ENCODE results near the gene SMARCD2. TPM values are rescaled to one million over a fixed set of nuclear protein-coding genes. Genes with fewer than 3 reads are reported as not detected.
A peak's percentile ranks its signal among the peaks of the same experiment; 100 is the strongest.

SMARCD2 gene
- total RNA-seq, 1 donor from 2014 or later: 116 TPM

DNA sequence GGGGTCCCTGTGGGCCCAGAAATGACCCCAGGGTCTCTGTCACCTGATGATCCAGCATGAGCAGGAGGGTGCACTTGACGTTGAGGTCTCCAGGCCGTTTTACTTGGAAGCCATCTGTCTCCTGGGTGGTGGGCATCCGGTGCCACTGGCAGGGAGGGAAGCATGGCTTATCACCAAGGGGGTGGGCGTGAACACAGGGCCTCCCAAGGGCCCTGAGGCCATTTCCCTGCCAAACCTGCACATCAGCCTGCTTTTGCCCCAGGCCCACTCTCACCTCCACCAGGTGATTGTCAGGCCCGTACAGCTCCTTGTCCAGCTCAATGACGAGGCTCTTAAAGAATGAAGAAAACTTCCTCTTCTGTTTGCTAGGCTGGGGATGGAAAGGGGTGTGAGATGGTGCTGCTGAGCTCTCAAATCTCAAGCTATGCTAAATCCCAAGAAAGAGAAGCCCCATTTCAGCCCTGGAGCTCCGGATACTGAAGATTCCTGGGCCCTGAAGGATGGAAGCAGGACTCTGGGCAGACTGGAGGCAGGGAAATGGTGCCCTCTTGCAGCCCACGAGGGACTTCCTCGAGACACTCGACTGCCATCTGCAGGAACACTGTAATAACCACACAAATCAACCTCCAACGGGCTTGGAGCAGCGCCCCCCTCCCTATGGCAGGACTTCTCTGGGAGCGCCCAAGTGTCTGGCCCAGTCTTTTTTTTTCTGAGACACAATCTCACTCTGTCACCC, 7.9 kb downstream of the SMARCD2 start:
- Mint-ChIP-seq H3K36me3 (ENCODE audit: low read depth) (peaks cover 58% of the 10 kb centered on the region), H3K4me1 (ENCODE audit: low read depth) (peaks cover 40% of the 10 kb centered on the region), H3K9me3 (no peaks in the 10 kb centered on the region), H3K4me3 (no peak overlapping the region), H3K27me3 (ENCODE audit: insufficient read depth) (no peaks in the 10 kb centered on the region), H3K27ac (peak overlapping the region; percentile 81)
- DNase-seq (ENCODE audit: low spot score): peak; percentile 54
- intact Hi-C loops (cut with micrococcal nuclease): loop anchor here (1.0 kb wide), 1 partner anchor 7 kb away; the partner anchor contains the start of genes FTSJ3 and PSMC5

DNA sequence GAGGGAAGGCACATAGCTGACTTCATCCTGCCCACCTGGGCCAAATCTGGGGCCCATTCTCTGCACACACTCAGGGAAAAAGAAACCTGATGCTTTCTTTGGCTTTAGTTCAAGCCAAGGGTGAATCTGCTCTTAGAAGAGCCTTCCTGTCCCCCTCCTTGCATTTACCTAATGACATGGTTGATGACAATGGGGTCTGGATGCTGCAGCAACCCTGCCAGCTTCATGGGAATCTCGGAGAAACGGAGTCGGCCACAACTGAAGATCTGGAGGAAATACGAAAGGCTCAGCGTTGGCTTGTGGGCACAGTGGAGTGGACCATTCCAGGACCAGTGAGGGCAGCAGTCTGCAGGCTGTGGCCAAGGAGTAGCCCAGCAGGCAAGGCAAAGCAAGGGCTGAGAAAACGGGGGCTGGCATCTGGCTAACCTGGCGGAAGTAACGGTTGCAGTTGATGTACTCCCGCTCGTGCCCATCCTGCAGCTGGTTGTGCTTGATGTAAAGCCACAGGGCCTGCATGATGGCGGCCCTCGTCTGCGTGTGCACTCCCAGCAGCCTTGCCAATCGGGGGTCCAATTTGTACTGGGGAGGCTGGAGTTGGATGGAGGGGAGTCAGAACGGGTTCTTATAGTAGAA, 8.6 kb downstream of the SMARCD2 start:
- Mint-ChIP-seq H3K27ac (no peak overlapping the region), H3K36me3 (ENCODE audit: low read depth) (peaks cover 65% of the 10 kb centered on the region), H3K27me3 (ENCODE audit: insufficient read depth) (no peaks in the 10 kb centered on the region), H3K9me3 (no peaks in the 10 kb centered on the region), H3K4me1 (ENCODE audit: low read depth) (peaks cover 41% of the 10 kb centered on the region), H3K4me3 (no peak overlapping the region)
- intact Hi-C loops (cut with micrococcal nuclease): no loop called here
- no peak for DNase-seq (ENCODE audit: low spot score)

DNA sequence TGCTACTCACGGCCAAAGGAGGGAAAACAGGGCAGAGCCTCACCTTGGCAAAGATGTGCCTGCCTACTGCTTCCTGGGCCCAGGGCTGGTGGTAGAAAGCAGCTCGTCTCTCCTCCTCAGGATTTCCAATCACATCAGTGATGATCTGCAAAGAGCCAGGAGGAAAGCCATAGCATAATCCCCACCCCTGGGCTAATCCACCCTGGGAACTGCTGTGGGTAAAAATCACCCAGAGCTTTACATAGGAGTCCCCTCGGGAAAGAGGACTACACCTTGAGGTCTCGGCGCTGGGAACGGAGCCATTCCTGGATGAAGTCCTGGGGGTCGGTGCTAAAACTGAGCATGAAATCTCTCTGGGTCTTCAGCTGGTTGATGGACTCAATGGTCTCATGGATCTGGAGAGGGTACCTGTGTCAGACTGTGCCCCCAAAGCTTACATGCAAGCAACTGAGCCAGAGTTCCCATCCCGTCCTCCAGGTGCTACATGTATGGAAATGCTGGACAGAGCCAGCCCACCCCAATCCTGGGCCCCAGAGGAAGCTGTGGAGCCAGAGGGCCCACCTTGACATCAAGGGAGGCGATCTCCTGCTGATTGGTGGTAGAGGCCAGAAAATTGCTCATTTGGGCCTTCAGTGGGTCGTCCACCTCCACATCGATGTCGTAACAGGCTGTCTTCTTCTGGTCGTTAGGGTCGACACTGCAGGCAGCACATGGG, 9.3 kb downstream of the SMARCD2 start:
- Mint-ChIP-seq H3K27me3 (ENCODE audit: insufficient read depth) (no peaks in the 10 kb centered on the region), H3K4me1 (ENCODE audit: low read depth) (peaks cover 48% of the 10 kb centered on the region)

DNA sequence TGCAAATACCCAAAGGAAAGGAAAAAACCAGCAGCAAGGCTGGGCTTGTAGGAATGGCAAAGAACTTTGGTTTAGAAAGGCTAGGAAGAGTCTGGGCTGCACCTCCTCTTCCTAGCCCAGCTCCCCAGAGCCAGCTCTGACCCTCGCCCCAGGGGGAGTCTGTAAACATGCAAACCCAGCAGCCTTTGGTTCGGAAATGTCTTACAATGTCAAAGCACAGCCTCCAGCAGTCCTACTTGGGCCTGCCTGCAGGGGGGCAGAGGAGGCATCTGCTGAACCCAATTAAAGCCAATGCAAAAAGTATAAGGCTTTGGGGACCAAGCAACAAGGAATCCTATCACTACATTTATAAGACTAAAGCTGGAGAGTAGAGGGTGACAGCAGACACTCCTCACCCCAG, 10.0 kb downstream of the SMARCD2 start:
- Mint-ChIP-seq H3K36me3 (ENCODE audit: low read depth) (peaks cover 70% of the 10 kb centered on the region), H3K4me1 (ENCODE audit: low read depth) (peaks cover 53% of the 10 kb centered on the region), H3K4me3 (no peak overlapping the region), H3K27me3 (ENCODE audit: insufficient read depth) (no peaks in the 10 kb centered on the region), H3K9me3 (no peaks in the 10 kb centered on the region), H3K27ac (no peak overlapping the region)
- no peak for DNase-seq (ENCODE audit: low spot score)
- intact Hi-C loops (cut with micrococcal nuclease): no loop called here

More for the DNA sequence above, 9.3 kb downstream of the SMARCD2 start:
- no peak overlapping the region for H3K4me3 Mint-ChIP-seq
- H3K27ac Mint-ChIP-seq: no peak overlapping the region
- no peaks in the 10 kb centered on the region for H3K9me3 Mint-ChIP-seq
- no peak for DNase-seq (ENCODE audit: low spot score)
- intact Hi-C loops (cut with micrococcal nuclease): no loop called here
- peaks cover 67% of the 10 kb centered on the region for H3K36me3 Mint-ChIP-seq (ENCODE audit: low read depth)

DNA sequence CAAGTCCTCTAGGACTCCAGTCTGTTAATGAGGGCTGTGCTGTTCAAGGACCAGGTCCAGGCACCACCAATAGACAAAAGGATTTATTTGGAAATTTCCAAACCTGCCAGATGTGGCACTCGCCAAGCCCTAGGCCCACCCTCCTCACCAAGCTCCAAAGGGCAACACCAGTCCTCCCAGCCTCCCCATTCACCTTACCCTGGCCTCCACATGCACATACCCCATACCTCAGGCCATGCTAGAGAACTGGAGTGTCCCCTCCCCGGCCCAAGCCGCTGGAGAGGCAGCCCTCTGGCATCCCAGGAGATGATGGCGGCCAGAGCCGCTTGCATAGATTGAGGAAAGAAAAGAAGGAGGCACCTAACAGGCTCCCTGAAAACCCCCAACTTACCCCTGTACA, 10.5 kb downstream of the SMARCD2 start:
- DNase-seq (ENCODE audit: low spot score): no peak
- H3K27me3 Mint-ChIP-seq (ENCODE audit: insufficient read depth): no peaks in the 10 kb centered on the region
- peaks cover 68% of the 10 kb centered on the region for H3K36me3 Mint-ChIP-seq (ENCODE audit: low read depth)
- no peak overlapping the region for H3K27ac Mint-ChIP-seq
- H3K4me1 Mint-ChIP-seq (ENCODE audit: low read depth): peaks cover 53% of the 10 kb centered on the region
- H3K4me3 Mint-ChIP-seq: no peak overlapping the region
- intact Hi-C loops (cut with micrococcal nuclease): no loop called here
- H3K9me3 Mint-ChIP-seq: no peaks in the 10 kb centered on the region

DNA sequence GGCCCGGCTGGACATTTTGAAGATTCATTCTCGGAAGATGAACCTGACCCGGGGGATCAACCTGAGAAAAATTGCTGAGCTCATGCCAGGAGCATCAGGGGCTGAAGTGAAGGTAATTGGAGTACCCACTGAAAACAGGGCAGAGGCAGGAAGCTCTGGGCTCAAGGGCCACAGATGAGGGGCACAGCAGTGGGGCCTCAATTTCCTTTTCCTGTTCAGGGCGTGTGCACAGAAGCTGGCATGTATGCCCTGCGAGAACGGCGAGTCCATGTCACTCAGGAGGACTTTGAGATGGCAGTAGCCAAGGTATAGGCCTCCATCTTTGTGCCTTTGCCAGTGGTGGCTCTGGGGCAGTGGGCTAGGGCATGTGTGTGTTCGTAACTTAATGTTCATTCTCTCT, 11.0 kb downstream of the SMARCD2 start:
- no peaks in the 10 kb centered on the region for H3K9me3 Mint-ChIP-seq
- peaks cover 67% of the 10 kb centered on the region for H3K36me3 Mint-ChIP-seq (ENCODE audit: low read depth)
- peaks cover 53% of the 10 kb centered on the region for H3K4me1 Mint-ChIP-seq (ENCODE audit: low read depth)
- no peaks in the 10 kb centered on the region for H3K27me3 Mint-ChIP-seq (ENCODE audit: insufficient read depth)
- H3K27ac Mint-ChIP-seq: peak overlapping the region; percentile 40
- H3K4me3 Mint-ChIP-seq: no peak overlapping the region
- DNase-seq (ENCODE audit: low spot score): no peak
- intact Hi-C loops (cut with micrococcal nuclease): no loop called here

DNA sequence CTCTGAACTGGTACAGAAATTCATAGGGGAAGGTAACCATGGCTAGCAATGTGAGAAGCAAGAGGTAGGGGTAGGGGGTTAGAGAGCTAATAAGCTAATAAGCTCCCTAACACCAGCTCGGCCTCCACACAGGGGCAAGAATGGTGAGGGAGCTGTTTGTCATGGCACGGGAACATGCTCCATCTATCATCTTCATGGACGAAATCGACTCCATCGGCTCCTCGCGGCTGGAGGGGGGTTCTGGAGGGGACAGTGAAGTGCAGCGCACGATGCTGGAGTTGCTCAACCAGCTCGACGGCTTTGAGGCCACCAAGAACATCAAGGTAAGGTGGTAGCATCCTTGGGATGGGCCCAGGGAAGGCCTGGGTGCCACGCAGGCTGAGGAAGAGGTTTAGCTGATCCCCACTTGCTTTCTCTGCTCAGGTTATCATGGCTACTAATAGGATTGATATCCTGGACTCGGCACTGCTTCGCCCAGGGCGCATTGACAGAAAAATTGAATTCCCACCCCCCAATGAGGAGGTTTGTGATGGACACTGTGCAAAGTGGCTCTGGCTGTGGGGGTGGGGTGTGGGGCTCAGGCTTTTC, 11.5 kb downstream of the SMARCD2 start:
- DNase-seq (ENCODE audit: low spot score): no peak

DNA sequence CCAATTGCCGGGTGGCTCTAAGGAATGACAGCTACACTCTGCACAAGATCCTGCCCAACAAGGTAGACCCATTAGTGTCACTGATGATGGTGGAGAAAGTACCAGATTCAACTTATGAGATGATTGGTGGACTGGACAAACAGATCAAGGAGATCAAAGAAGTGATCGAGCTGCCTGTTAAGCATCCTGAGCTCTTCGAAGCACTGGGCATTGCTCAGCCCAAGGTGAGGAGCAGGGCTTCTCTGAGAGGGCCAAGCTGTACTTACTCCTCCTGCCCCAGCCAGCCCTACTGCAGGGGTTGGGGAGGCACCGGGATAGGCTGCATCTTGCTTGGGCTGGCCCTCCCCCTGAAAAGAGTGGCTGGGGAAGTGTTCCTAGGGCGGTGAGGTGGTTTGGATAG, 12.2 kb downstream of the SMARCD2 start:
- peak overlapping the region; percentile 4 for H3K4me3 Mint-ChIP-seq
- intact Hi-C loops (cut with micrococcal nuclease): no loop called here
- peaks cover 71% of the 10 kb centered on the region for H3K36me3 Mint-ChIP-seq (ENCODE audit: low read depth)
- peaks cover 53% of the 10 kb centered on the region for H3K4me1 Mint-ChIP-seq (ENCODE audit: low read depth)
- H3K27ac Mint-ChIP-seq: no peak overlapping the region
- no peak for DNase-seq (ENCODE audit: low spot score)
- H3K27me3 Mint-ChIP-seq (ENCODE audit: insufficient read depth): no peaks in the 10 kb centered on the region
- H3K9me3 Mint-ChIP-seq: no peaks in the 10 kb centered on the region

More for the DNA sequence above, 11.5 kb downstream of the SMARCD2 start:
- intact Hi-C loops (cut with micrococcal nuclease): no loop called here
- no peaks in the 10 kb centered on the region for H3K9me3 Mint-ChIP-seq
- H3K27me3 Mint-ChIP-seq (ENCODE audit: insufficient read depth): no peaks in the 10 kb centered on the region
- peaks cover 53% of the 10 kb centered on the region for H3K4me1 Mint-ChIP-seq (ENCODE audit: low read depth)
- no peak overlapping the region for H3K4me3 Mint-ChIP-seq
- H3K27ac Mint-ChIP-seq: peak overlapping the region; percentile 29
- H3K36me3 Mint-ChIP-seq (ENCODE audit: low read depth): peaks cover 71% of the 10 kb centered on the region

DNA sequence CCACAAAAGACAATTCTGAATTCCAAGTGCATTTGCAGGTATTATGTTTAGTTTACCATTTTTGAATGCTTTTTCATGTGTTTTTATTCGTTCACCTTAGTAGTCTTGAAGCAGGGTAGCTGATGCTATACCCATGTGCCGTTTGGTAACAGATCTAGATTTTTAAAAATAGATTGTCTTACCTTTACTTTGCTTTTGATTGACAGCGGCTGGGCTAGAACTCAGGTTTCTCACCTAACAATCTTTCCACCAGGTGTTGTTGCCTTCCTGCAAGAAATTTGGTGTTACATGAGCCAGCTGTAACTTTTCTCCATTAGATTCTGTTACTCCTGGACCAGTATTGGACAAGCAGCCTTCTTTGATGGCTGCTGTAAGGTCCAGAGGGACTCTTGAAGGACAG, 13.5 kb downstream of the SMARCD2 start:
- Mint-ChIP-seq H3K9me3 (no peaks in the 10 kb centered on the region), H3K4me1 (ENCODE audit: low read depth) (peaks cover 58% of the 10 kb centered on the region), H3K36me3 (ENCODE audit: low read depth) (peaks cover 75% of the 10 kb centered on the region), H3K27ac (no peak overlapping the region), H3K27me3 (ENCODE audit: insufficient read depth) (no peaks in the 10 kb centered on the region), H3K4me3 (peak overlapping the region; percentile 67)
- intact Hi-C loops (cut with micrococcal nuclease): loop anchor here (5.0 to 10.0 kb wide), 3 partner anchors 207 to 678 kb away; partner anchors contain the start of genes CEP95, DDX5 and MAP3K3
- DNase-seq (ENCODE audit: low spot score): no peak

DNA sequence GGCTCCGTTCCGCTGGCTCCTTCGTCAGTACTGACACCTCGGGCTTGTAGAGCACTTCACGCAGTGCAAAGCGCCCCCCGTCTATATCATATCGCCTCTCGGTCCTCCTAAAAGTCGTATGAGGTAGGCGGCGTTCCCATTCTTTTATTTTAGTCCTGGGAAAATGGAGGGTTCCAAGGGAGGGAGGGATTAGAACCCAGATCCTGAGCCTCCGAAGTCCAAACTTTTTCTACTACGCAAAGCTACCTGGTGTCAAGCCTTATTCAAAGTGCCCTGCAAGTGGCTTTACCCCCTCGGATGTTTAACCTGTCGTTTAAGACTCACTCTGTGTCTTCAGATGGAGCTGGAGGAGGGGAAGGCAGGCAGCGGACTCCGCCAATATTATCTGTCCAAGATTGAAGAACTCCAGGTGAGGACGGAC, 14.7 kb downstream of the SMARCD2 start:
- H3K4me1 Mint-ChIP-seq (ENCODE audit: low read depth): peaks cover 68% of the 10 kb centered on the region
- peak overlapping the region; percentile 96 for H3K4me3 Mint-ChIP-seq
- H3K9me3 Mint-ChIP-seq: no peaks in the 10 kb centered on the region

DNA sequence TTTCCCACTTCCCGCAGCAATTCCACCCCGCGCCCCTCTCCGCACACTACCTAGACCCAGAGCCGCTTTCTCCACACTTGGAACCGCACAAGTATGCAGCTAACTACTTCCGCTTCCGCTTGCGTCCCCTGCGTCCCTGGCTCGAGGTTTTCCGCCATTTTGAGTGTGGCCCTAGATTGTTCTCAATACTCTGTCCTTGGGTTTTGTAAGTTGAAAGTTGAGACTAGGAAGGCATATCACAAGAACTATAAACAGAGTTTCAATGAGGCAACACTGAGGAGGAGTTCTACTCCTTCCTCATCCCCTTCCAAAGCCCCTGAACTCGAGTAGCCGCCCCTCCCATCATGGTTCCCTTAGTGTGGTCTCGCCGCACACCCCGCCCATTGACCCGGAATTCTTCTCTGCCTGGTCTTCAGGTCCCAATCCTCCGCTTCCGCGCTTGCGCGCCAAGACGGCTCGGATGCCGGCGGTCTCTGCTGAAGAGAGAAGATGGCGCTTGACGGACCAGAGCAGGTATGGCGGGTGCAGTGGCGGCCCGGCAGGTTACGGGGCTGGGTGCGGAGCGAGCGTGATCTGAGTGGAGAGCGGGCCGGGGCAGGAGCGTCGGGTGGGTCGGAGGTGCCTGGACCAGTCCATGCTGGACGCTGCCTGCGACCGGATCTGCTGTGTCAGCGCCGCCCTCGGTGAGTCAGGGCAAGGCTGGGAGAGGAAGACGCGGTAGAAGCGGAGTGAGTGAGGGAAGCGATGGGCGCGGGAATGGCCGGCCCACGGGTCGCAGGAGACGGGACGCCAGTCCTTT, 15.3 kb downstream of the SMARCD2 start, which contains the start of the genes FTSJ3 and PSMC5:
TSS of gene FTSJ3 (minus strand) at position 662 of the 799 bp plus-strand sequence. CDS start 761 bp downstream, outside the sequence.
TSS of gene PSMC5 (plus strand) at position 430 of the 799 bp plus-strand sequence. CDS start at position 490, 60 bp downstream.
- Mint-ChIP-seq H3K4me1 (ENCODE audit: low read depth) (peaks cover 71% of the 10 kb centered on the region), H3K36me3 (ENCODE audit: low read depth) (peaks cover 77% of the 10 kb centered on the region), H3K9me3 (no peaks in the 10 kb centered on the region), H3K4me3 (peak within 1 kb of the TSS; percentile 96), H3K27ac (peak within 1 kb of the TSS; percentile 98), H3K27me3 (ENCODE audit: insufficient read depth) (no peaks in the 10 kb centered on the region)
- peak; percentile 94 for DNase-seq (ENCODE audit: low spot score)
- intact Hi-C loops (cut with micrococcal nuclease): loop anchor here (1.0 to 10.0 kb wide), 9 partner anchors 8 to 1898 kb away; partner anchors contain the start of genes CCDC47, CEP95, DDX5 and MAP3K3

More for the DNA sequence above, 14.7 kb downstream of the SMARCD2 start:
- DNase-seq (ENCODE audit: low spot score): no peak
- intact Hi-C loops (cut with micrococcal nuclease): loop anchor here (1.0 to 10.0 kb wide), 9 partner anchors 7 to 1899 kb away; partner anchors contain the start of genes CCDC47, CEP95, DDX5 and MAP3K3
- peak overlapping the region; percentile 98 for H3K27ac Mint-ChIP-seq
- peaks cover 75% of the 10 kb centered on the region for H3K36me3 Mint-ChIP-seq (ENCODE audit: low read depth)
- H3K27me3 Mint-ChIP-seq (ENCODE audit: insufficient read depth): no peaks in the 10 kb centered on the region

Data from activated T-helper 1 cell treated with anti-CD3 and anti-CD28 coated beads, Interleukin-12 subunit alpha, Interleukin-12 subunit beta, Interleukin-2, Interleukin-4 antibody, amounts not matched to agents 30 ng/mL and 10 ng/mL and 1 ng/mL, durations not matched to agents 14 hours and 24 hours and 36 hours (primary cell).